ENCODE measurements around the gene INPP5B.

- TF ChIP-seq CTCF (IDR thresholded peaks at IDR 0.05) (no peak), POLR2A (IDR thresholded peaks at IDR 0.05) (no peak), EP300 (IDR thresholded peaks at IDR 0.05) (no peak)
These were observed 123.7 kb downstream of the INPP5B start for GRCh38 chr1:37822906-37823815.

All from upper lobe of left lung (tissue), 4 donors.